Gastroesophageal sphincter (tissue), 3 donors: Measurements from ENCODE around the gene GPR17.

Source experiments
- CTCF ChIP-seq, 4 experiments: fragments of 200-600 bp in 2 of 4; fragments of 450-650 bp in 2 of 4; sonication (generic) in 1 of 4; IDR thresholded peaks; one replicate each; pipeline ENCODE4 v1.5.1; 2017 to 2019; ENCODE audit warnings: antibody characterized with exemption in 4 of 4, mild to moderate bottlenecking in 2 of 4, moderate library complexity in 2 of 4
- EP300 ChIP-seq: sonication (generic); formaldehyde crosslinking; IDR thresholded peaks from one replicate; pipeline ENCODE4 v1.6.1; 2017; ENCODE audit warnings: antibody characterized with exemption, mild to moderate bottlenecking
- POLR2A ChIP-seq, 2 donors: fragments of 450-650 bp; IDR thresholded peaks; one replicate each; pipeline ENCODE4 v1.6.1; 2017; ENCODE audit warnings: antibody characterized with exemption in 2 of 2, mild to moderate bottlenecking in 2 of 2, moderate library complexity in 1 of 2

- TF ChIP-seq CTCF (IDR thresholded peaks at IDR 0.05) (no peak), EP300 (no peak), POLR2A (IDR thresholded peaks at IDR 0.05) (no peak)
Observed at GRCh38 chr2:127657232-127657595, 11.3 kb downstream of the GPR17 start.
